Measurements from ENCODE around the gene PSMD13.

DNA sequence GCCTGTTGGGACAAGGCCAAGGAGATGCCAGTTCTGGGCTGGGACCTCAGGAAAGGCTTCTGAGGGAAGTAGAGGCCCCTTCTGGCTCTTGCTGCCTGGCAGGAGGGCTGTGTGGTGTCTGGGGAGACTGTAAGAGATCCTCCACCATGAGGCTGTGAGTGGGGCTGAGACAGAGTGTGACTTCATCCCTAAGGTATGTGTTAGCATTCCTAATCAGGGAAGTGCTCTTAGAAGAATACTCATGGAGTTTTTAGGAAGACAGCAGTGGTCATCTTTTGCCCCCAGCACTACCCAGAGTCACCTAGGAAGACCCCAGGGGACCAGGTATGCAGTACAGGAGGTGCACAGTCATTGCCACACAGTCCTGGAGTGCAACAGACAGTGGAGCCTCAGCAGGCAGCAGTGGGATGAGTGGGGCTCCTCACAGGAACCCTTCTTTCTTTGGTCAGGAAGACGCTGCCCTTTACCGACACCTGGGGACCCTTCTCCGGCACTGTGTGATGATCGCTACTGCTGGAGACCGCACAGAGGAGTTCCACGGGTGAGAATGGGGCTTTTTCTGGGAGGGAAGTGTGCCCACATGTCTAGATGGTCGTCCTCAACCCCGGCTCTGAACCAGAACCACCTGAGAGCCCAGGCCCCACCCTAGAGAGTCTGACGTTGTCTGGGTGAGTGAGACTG is 26.5 kb upstream of the PSMD13 start:
- TF ChIP-seq, protein P1, sequence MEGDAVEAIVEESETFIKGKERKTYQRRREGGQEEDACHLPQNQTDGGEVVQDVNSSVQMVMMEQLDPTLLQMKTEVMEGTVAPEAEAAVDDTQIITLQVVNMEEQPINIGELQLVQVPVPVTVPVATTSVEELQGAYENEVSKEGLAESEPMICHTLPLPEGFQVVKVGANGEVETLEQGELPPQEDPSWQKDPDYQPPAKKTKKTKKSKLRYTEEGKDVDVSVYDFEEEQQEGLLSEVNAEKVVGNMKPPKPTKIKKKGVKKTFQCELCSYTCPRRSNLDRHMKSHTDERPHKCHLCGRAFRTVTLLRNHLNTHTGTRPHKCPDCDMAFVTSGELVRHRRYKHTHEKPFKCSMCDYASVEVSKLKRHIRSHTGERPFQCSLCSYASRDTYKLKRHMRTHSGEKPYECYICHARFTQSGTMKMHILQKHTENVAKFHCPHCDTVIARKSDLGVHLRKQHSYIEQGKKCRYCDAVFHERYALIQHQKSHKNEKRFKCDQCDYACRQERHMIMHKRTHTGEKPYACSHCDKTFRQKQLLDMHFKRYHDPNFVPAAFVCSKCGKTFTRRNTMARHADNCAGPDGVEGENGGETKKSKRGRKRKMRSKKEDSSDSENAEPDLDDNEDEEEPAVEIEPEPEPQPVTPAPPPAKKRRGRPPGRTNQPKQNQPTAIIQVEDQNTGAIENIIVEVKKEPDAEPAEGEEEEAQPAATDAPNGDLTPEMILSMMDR (IDR thresholded peaks at IDR 0.05; ENCODE audit: poor library complexity) = no peak
- no peak for TF ChIP-seq EZH2 (IDR thresholded peaks at IDR 0.05; ENCODE audit: borderline replicate concordance)

Data from hepatocyte (in vitro differentiated cells).